DMS53 treated with DMSO at 0.1 percent for 48 hours (cell line): ENCODE measurements around the gene KIF24.
"Not testable (repeated sequence)": the region's sequence is repeated elsewhere in the genome, so short reads cannot be mapped to it uniquely, and the experiment has no call there.

Experiments used
- DNase-seq: peaks from one replicate; lab custom pipeline; 2025; ENCODE audit not compliant: unreplicated experiment; lab: John Stamatoyannopoulos, UW

The KIF24 gene

DNA sequence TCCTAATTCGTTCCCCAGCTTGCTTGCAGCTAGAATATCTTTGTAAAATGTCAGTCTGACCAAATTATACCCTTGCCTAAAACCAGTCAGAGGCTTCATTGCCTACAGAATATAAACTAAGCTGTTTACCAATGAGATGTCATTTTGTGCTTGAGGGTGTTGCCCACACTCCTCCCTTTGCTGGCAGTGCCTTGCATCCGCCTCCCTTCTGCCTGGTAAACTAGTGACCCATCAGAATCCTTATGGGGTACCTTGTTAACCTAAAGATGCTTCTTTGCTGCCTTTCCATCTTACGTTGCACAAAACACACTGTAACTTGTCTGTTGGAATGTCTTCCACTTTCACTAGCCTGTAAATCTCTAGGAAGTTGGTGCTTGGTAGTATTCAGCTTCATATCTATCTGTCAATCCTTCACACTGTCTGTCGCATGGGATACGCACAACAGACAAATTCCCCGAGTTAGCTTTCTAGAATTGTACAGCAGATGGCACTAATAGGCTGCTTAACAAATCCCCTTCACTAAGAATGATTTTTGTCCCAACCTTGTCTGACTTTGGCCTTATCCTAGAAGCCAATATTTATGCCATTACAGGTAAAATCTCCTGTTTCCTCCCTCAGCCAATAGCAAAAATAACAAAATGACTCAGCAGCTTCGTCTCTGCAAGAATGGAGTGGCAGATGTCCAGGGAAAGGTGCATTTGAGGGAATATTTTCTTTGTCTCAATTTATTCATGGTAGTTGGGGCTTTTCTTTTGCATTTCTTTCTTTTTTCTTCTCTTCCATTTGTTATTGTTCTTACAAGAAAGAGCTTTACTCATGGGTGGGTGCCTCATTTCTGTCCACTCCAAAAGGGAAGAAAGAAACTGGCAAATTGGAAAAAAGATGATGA, 3.3 kb upstream of the KIF24 start:
- peak; percentile 50 for DNase-seq

DNA sequence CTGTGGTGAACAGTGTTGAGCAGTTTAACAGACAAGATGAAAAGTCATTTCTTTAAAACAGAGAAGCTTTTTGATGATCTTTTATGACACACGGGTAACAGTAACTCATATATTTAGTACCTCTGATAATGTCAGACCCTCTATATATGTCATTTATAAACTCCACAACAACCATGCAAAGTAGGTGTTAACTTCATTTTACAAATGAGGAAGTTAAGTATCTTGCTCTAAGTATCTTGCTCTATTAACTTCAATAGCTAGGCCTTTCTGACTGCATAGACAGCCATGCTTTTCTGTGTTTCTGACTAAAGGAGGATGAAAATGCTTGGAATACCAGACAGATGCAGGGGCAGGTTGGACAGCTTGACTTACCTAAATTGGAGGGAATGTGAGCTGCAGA, 2.1 kb upstream of the KIF24 start:
- no peak for DNase-seq

DNA sequence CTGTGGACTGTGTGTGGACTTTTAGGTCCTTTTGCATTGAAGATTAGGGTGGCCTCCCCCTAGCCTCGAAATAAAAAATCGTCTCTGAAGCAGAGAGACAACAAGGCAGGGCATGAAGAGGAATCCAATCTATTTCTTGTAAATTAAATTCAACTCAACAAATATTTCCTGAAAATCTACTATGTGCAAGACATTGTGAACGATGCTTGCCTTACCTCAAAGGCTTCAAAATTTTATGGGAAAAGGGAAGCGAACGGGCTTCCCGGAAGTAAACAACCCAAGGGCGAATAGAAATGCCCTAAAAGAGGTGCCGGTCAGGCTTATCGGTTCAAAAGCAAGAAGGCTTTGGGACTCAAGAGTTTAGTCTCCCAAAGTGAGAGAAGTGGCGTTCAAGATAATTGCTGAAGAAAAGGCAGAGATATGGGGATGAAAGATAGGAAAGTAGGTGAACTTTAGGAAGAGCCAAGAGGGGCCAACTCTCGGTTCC, 525 bp downstream of the KIF24 start:
- DNase-seq = no peak

DNA sequence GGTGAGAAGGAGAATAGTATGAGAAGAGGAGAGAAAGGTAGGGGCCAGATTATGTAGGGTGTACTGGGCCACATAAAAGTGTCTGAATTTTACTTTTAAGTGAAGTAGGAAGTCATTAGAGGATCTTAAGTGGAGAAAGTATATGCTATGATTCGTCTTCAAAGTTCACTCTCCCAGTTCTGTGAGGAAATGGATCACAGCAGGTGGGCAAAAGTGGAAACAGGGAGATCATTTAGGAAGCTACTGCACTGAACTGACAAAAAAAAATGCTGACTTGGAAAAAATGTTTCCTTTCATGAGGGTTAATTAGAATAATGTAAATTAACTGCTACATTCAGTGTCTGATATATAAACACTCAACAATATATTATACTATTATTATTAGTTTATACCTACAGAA, 2.4 kb downstream of the KIF24 start:
- no peak for DNase-seq

DNA sequence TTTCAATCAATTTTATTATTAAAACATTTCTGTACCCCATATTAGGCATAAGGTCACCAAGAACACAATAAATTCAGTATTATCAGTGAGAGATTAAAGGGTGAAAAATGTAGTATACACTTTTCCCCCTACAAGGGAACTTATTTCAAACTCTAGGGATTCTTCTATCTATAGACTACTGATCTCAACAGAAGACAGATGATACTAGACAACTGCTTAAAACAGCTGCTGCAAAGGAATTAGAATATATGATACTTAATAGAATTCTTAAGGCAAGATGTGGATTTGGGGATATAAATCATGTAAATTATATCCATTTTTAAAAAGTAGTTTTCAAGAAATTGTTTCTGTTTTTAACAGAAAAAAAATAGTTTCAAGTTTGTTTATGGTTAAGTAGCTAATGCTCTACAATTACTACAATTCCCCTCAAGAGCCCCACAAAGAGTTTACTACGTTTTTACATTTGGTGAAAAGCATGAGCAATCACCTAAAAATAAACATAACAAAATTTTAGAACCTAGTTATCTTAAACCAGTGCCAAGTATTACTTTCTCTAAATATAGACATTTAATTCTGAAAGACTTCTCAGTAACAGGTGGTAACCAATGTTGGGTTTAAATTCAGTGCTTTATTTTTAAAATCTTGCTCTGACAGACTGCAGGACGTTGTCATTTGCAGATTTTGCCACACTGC, 6.0 kb downstream of the KIF24 start:
- DNase-seq = no peak

DNA sequence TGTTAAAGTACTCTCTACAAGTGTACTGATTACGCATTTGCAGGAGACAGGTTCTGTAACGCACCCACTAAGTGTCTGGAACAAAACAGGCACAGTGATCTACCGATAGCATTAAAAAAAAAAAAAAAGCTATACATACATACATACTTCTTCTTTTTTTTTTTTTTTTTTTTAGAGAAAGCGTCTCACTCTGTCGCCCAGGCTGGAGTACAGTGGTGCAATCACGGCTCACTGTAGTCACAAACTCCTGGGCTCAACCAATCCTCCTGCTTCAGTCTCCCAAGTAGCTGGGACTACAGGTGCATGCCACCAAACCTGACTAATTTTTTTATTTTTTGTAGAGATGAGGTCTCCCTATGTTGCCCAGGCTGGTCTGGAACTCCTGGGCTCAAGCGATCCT, 7.6 kb downstream of the KIF24 start:
- no peak for DNase-seq

DNA sequence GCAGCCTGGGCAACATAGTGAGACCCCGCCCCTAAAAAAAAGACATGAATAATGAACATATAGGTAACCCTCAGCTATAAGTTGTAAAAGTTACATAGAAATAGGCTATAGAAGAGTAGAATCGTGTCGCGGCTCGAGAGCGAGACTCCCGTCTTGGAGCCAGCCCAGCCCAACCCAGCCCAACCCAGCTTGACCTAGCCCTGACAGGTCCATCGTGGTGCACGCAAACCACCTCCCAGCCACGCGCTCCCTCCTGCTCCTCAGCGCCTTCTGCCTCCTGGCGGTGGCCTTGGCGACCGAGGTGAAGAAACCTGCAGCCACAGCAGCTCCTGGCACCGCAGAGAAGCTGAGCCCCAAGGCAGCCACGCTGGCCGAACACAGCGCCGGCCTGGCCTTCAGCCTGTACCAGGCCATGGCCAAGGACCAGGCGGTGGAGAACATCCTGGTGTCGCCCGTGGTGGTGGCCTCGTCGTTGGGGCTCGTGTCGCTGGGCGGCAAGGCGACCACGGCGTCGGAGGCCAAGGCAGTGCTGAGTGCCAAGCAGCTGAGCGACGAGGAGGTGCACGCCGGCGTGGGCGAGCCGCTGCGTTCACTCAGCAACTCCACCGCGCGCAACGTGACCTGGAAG, 10.8 kb downstream of the KIF24 start:
- DNase-seq = no peak

DNA sequence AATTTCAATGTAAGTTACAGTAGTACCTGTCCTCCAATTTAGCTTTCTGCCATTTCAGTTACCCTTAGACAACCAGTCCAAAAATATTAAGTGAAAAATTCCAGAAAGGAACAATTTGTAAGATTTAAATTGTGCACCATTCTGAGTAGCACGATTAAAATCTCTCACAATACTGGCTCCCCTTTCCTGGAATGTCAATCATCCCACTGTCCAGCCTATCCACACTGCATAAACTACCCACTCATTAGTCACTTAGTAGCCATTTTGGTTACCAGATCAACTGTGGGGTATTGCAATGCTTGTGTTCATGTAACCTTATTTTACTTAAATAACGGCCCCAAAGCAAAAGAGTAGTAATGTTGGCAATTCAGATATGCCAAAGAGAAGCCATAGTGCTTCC, 11.6 kb downstream of the KIF24 start:
- DNase-seq = no peak

DNA sequence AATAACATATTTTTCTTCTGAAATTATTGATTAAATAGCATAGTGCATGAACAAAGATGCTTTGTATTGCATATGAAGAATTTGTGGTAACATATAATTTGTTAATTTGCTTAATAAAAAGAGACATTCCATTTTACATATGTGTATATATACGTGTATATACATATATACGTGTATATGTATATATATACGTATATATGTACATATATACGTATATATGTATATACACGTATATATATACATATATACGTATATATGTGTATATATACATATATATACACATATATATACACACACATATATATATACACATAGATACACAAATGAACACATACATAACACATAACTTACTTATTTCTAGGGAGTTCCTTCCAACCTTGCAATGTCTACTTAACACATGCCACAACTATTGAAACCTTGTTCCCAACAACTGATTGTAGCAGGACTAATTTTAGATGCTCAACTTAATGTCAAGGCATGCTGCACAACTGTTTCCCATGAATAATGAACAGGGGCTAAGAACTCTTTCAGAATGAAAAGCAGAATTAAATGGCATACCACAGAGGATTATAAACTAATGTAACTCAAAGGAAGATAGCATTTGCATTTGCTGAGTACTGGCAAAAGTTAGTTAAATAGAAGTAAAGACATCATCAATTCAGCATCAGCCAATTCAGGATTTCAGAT, 17.4 kb downstream of the KIF24 start:
- DNase-seq = no peak

DNA sequence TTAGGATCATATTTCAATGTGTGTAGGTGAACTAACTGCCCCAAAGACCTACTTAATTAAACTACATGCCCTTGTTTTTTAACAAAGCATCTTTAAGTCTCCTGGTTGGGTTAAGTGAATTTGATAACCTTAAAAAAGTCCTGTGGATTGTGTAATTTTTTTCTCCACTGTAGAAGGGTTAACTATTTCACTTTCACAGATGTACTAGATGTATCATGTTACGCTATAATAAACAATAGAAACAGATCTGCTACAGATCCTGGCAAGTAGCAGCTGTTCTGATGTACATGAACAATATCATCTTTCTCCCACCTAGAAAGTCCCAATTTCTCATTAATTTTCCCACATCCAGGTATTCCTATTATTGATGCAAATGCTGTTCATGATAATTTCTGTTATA, 18.9 kb downstream of the KIF24 start:
- DNase-seq = peak; percentile 42

DNA sequence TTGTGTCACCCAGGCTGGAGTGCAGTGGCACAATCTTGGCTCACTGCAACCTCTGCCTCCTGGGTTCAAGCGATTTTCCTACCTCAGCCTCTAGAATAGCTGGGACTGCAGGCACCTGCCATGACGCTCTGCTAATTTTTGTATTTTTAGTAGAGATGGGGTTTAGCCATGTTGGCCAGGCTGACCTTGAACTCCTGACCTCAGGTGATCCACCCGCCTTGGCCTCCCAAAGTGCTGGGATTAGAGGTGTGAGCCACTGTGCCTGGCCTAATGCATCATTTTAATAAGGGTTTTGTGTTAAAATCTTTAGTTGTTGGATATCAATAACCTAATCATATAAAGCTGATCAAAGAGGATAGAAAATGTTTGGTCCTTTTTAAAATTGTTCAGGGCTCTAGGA, 20.8 kb downstream of the KIF24 start:
- DNase-seq = not testable (repeated sequence)

DNA sequence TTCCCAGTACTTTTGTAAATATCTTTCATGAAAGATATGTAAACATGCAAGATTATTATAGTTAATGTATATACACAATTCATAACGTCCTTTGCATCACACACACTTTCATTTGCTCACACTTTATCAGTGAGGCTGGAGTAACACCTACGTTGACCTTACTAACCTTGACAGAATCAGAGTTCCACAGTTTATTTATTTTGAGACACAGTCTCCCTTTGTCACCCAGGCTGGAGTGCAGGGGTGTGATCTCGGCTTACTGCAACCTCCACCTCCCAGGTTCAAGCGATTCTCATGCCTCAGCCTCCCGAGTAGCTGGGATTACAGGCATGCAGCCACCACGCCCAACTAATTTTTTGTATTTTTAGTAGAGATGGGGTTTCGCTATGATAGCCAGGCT, 28.0 kb downstream of the KIF24 start:
- not testable (repeated sequence) for DNase-seq

DNA sequence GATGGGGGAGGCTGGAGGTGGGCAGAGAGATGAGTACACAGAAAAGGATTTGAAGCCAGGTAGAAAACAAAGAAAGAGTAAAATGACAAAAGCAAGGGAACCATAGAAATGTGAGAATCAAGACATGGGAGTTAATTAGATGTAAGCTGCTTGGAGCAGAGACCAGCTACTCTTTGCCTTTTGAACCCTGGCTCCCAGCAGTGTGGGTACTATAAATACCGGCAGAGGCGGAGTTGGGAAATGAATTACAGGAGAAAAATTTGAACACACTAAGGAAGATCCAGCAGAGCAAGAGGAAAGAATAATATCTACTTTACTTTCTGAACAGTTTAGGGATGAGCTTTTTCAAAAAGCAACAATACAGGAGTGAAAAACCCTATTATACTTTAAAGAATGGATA, 36.5 kb downstream of the KIF24 start:
- DNase-seq = no peak

DNA sequence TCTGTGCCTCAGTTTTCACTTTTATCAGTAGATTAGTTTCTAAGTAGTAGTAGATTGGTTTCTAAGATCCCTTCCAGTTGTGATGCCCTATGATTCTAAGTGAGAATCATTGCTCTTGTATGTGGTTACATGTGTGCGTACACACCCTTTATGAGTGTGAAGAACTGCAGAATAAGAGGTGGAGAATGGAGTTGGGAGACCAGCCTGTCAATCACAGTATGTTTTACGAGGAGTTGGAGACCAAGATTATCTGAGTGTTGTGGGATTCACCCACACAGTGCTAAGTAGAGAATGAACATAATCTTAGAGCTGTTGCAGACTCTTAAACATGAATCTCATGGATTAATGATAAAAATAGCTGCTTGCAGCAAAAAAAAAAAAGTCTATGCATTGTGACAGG, 37.6 kb downstream of the KIF24 start:
- DNase-seq = no peak

DNA sequence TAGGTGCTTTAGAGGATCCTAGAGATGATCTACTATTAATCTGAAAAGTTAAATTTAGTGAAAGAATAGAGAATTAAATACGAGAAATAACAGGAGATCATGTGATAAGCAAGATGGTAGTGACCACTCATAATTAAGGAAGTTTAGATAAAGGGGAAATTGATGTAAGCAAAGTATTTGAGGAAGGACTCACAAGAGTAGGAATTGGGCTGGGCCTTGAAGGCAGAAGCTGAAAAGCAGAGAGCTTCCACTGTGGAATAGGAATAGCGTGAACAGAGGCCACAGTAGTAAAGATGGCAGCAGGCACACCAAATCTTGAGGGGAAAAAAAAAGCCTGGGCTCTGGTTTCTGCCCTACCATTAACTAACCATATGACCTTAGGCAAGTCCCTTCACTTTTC, 38.0 kb downstream of the KIF24 start:
- DNase-seq = no peak

DNA sequence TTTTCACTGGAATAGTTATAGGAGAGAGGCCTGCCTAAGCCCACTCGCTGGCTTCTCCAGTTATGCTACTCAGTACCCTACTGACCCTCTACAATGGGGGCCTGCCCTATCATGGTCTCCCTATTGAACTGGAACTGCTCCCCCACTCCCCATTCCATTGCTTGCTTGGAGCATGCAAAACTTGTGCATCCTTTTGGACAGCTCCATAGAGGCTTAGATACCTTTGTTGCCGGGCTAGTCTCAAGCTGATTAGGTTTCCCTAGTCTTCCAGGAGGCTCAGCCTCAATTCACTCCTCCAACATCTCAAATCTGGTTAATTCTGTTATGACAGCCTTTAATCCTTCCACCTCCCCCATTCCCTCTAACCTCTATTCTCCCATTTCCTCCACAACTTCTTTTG, 39.9 kb downstream of the KIF24 start:
- no peak for DNase-seq

DNA sequence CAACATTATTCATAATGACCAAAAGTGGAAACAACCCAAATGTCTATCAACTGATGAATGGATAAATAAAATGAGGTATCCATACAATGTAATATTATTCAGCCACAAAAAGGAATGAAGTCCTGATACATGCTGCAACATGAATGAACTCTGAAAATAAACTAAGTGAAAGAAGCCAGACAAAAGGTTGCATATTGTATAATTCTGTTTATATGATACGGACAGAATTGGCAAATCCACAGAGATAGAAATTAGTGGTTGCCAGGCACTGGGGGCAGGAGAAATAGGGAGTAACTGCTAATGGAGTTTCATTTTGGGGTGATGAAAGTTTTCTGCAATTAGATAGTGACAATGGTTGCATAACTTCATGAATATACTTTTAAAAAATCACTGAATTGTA, 47.0 kb downstream of the KIF24 start:
- DNase-seq = no peak

DNA sequence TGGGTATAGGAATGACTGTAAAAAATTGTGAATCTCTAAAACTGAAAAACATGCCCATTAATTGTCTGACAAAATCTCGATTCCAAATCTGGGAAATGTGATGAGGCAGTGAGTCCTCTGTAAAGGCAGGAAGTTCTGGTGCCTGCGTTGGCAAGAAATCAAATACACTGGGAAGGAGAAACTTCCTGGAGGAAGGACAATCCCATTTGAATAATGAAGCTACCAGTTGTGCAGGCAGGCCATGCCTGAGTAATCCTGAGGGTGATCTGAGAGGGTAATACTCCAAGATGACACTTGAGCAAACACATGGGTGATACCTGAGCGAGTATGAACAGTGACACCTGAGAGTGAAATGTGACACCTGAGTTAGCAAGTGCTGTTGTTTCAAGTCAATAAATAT, 49.7 kb downstream of the KIF24 start:
- peak; percentile 97 for DNase-seq
